Measurements from ENCODE around the gene CHRNA1.

Gene CHRNA1

DNA sequence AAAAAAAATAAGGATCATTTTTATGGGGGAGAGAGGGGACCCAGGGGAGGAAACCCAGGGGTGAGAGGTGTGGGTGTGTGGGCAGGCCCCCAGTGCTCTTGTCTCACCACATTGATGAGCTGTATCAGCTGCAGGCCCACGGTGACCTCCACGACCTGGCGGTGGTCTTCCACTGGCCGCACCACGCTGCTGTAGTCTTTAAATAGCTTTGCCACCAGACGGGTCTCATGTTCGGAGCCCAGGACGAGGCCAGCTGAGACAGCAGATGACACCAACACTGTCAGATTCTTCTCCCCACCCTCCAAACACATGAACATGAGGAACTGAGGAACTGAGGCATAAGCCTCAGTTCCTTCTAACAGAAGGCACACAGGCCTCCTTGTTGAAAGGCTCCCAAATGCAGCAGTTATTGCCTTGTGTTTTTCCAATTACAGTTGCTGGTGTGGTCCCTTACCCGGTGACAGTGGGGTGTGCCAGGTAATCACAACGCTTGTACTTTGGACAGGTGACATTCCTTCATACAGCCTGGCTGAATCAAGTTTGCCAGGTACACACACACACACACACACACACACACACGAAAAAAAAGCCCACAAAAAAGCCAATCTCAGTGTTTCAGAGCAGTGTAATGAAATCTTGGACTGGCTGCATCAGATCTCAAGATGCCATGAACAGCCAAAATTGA lies 4.7 kb downstream of the CHRNA1 start:
- DNase-seq, result no peak

DNA sequence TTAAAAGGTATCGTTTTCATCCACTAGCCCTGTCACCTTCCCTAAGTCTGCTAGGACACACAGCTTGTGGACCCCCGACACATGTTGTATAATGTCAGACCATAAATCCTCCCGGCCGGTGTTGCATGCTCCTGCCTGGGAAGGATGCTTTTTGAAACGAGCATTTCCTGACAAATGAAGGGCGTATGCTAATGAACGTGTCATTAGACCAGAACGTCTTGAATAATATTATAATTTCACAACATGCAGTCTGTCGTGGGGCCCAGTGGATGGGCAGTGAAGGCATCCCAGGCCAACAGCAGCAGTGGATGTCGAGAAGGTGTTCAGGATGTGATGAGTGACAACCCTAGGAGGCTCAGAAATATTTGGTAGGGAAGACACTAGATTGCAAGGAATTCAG lies 7.5 kb downstream of the CHRNA1 start:
- no peak for DNase-seq

DNA sequence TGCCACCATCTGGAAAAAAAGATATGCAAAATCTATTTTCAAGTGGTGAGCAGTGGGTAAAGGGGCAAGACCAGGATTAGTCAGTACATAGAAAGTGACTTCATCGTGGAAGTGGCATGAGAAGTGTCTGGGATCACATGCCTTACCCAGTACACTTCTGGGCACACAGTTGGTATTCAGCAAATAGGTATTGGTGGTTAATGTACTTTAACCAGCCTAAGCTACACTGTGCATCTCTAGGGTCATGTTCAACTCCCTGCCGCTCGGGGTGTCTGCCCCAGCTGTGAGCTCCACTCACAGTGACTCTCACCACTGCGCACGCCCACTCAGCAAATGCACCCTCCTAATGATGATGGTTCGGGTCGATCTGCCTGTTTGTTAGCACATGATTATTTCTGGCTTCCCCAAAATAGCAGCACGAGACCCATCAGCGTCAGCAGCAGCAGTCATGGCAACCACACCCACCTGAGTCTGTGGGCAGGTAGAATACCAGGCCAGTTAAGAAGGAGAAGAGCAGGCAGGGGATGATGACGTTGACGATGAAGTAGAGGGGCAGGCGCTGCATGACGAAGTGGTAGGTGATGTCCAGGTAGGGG lies 11.1 kb downstream of the CHRNA1 start:
- DNase-seq, result peak; percentile 70

DNA sequence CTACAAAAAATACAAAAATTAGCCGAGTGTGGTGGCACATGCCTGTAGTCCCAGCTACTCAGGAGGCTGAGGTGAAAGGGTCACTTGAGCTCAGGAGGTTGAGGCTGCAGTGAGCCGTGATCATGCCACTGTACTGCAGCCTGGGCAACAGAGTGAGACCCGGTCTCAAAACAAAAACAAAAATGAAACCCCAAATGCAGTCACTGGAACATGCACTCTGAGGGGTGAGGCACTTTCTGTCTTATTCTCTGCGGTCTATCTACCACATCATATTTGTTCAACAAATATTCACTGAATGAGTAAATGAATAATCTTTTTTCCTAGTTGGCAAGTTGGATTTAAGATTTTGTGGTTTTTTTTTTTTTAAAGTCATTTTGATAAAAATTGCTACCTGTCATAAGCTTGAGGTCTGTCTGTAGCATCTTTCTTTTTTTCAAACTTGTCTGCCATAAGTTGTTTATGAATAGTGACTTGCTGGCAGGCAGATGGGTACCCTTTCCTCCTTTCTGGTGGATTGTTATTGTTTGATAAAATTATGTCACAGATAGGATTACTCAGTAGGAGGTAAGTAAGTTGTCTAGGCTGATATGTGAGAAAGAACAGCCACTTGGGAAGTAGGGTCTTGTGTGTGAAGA lies 11.8 kb downstream of the CHRNA1 start:
- DNase-seq, result peak; percentile 66

DNA sequence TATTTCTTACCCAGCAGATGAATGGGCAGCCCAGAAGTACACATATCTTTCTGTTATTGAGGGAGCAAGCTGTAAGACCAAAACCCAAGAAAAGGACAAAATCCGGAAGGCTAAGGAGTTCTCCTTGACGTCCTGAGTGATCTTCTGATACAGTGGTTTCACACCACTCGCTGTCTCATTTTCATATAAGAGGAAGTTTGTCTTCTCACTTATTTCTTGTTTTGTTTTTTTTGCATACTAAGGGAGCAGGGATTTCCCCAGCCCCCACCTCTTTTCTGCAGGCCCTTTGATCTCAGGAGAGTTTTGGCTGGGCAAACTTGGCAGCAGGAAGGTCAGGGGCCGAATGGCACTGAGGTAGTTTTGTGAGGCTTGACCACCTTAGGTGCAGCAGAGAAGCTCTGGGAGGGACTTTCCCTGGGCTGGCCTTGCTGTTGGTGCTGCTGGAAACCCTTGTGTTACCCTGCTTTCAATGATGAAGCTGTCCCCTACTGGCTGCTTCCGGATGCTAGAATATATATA lies 13.3 kb downstream of the CHRNA1 start:
- DNase-seq, result peak; percentile 78

DNA sequence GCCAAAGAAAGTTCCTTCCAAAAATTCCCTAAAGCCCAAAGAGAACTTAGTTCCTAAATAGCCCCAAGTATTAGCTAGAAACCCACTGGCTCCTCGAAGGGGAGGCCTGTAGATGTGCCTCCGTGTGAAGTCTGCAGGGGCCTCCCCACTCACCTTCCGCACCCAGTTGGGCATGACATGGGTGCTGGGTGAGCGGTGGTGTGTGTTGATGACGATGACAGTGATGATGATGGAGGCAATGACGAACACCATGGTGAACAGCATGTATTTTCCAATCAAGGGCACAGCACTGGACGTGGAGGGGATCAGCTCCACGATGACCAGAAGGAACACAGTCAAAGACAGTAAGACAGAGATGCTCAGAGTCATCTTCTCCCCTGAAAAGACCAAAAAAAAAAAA lies 14.5 kb downstream of the CHRNA1 start:
- DNase-seq, result no peak

DNA sequence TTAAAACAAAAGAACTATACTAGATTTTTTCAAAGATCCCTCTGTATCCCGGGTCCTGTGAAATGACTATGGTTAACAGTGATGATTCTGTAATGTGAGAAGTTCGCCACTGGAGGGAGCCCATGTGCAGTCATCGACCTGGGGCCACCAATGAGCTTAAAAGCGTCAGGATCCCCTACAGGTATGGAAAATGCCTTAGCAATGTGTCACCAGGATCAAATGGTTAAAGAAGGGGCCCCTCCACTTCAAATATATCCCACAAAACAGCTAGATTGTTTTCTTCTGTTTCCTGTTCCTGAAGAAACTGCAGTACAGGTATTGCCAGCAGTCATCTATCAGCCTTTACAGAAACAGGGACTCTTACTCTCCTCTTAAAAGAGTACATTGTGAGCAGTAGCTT lies 15.3 kb downstream of the CHRNA1 start:
- DNase-seq, result peak; percentile 87

DNA sequence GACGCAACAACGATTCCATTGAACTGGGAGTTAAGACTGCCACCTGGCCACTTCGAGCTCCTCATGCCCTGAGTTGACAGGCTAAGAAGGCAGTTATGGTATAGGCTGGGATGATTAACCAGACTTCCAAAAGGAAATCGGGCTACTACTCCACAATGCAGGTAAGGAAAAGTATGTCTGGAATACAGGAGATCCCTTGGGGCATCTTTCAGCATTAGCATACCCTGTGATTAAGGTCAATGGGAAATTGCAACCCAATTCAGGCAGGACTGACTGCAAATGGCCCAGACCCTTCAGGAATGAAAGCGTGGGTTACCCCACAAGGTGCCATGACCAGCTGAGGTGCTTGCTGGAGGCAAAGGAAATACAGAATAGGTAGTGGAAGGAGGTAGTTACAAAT lies 19.1 kb downstream of the CHRNA1 start:
- no peak for DNase-seq

DNA sequence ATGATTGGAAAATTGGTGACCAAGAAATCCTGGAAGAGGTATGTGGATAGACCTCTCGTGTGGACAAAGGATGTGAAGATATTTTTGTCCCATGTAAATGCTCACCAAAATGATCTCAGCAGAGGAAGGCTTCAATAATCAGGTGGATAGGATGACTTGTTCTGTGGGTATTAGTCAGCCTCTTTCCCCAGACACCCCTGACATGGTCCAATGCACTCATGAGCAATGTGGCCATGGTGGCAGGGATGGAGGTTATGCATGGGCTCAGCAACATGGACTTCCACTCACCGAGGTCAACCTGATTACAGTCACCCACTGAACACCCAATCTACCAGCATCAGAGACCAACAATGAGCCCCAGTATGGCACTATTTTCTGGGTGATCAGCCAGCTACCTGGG lies 20.2 kb downstream of the CHRNA1 start:
- DNase-seq, result no peak

DNA sequence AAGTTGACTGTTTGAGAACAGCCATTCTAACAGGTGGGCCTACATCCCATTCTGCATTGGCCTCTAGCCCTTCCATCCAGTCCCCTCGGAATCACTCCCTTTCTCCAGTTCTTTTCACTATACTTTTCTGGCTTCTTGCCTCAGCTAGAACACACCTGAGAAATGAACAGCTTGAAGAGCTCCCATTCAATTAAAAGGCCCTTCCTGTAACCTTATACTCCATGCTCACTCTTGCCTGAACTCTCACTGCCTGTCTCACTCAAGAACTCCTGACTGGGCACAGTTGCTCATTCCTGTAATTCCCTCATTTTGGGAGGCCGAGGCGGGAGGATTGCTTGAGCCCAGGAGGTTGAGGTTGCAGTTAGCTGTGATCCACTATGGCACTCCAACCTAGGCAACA lies 23.6 kb downstream of the CHRNA1 start:
- no peak for DNase-seq

DNA sequence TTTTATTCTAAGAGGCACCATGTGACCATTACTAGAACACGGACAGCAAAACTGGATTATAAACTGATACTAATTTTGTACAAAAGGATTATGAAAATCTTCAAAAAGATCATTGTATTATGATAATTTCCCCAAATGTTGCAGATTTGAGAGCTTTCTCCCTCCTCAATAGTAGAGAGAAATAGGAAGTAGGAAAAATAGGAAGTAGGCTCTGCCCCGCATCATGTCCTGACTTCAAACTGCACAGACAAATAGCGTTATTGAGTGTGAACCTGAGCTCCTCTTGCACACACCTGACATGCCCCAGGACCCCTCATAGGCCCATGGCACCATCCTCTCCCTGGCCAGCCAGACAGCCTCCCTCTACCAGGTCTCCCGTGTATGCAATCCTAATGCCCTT lies 25.4 kb downstream of the CHRNA1 start:
- DNase-seq, result no peak

DNA sequence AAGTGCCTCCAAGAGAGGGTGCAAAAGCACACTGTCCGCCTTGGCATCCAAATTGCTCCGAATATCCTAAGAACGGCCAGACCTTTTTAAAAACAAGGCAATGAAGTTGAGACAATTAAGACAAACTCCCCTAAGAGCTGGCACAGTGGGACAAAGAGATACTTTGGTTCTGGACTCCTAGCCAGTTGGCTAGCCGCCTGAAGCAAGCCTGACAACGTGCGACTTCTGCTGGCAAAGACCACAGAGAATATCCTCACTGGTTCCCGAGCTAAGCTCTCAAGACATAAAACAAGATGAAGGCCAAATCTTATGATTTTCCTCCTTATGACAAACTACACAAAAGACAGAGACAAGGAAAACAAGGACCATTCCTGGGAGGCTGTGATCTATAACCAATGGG lies 32.7 kb downstream of the CHRNA1 start:
- no peak for DNase-seq

DNA sequence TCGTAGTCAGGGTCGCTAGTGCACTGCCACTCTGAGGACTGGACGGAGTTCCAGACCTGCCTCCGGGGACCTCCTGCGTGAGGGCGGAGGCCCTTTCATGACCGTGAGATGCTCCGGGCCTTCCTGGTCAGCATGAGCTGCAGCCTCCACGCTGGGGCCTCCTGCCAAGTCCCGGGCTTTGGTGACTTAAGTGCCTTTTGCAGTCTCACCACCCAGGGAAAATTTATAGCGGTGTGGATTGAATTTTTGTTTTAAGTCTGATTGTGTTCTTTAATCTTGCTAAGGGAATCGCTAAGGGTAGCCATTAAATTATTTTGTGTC lies 33.6 kb downstream of the CHRNA1 start:
- DNase-seq, result no peak

DNA sequence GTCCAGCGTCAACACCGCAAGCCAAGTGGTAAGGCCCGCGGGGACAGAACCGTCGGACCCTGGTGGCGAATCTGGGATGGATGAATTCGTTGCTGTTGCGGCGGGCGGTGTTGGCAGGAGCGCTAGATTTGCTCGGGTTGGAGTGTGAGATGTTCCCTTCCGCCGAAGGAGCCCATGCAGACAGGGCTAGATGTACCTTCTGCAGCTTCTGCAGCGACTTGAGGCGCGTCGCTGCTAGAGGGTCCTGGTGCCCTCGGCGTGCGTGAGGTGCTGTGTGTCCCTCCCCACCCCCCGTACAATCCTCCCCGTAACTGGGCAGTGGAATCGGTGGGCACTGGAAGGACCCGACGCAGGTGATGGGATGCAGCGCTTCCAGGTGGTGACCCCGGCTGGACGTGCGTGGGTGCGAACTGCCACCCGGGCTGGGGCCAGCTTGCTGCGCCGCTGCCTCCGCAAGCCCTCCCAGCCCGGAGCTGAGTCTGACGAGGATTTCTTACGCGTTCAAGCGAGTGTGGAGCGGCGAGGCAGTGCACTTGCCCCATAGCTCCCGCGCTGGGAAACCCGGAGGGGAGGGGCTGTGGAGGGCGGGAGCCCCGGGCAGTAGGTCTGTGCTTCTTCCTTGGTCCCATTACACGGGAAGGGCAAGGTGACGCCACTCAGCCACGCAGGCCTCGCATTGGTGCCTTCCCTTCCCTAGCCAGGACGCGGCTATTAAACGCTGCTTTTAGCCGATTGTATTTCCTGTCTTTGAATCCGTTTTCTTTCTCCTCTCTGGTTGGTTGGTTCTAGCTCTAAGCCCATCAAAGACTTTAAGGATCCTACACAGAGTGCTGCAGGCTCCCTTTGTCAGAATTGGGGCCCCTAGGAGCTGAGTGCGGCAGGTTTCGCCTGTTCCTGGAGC lies 34.2 kb downstream of the CHRNA1 start:
- peak; percentile 80 for DNase-seq

DNA sequence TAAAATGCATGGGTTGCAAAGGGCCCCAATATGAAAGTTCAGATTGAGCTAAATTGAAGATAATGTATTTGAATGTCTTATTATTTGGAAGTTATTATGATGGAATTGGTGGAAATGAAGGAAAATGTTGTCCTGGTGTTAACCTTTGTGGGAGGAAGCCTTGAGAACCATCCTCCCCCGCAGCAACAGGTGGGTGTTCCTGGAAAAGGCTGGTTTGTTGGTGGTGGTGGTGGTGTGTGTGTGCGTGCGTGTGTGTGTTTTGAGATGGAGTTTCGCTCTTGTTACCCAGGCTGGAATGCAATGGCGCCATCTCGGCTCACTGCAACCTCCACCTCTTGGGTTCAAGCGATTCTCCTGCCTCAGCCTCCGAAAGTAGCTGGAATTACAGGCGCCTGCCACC lies 36.2 kb downstream of the CHRNA1 start:
- no peak for DNase-seq

DNA sequence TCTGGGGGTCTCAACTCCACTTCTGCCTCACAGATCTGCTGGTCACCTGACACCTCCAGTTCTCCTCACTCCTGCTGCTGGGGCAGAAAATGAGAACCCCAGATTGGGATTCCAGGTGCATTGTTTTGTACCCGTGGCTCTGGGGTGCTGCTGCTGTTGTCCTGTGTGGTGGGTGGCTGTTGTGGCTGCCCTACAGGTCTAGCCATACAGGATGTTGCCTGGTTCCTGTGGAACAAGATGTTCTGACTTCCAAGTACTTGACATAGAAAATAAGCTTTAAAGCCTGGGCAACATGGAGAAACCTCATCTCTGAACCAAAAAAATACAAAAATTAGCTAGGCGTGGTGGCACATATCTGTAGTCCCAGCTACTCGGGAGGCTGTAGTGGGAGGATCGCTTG lies 38.1 kb downstream of the CHRNA1 start:
- DNase-seq, result no peak

DNA sequence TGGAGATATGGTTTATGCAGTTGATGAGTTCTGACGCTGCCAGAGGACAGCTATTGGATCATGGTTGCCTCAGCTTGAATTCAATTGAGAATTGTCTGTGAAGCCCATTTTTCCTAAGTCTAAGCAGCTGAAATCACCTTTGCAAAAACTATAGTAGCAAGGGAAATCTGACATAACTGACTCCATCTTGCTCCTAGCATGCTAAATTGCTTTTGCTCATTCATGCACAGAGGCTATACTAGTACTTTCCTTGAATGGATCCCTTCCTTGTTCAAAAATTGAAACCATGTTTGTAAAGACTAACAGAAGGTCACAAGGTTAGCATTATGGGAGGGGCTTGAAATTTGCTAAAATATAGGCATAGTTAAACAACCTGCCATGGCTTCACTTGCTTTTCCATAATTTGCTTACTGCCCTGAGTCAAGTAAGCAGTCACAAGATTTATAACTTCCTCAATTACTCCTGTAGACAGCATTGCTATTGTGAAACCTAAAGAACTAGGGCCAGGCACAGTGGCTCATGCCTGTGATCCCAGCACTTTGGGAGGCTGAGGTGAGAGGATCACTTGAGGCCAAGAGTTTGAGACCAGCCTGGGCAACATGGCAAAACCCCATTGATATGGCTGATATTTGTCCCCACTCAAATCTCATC lies 41.2 kb downstream of the CHRNA1 start:
- no peak for DNase-seq

DNA sequence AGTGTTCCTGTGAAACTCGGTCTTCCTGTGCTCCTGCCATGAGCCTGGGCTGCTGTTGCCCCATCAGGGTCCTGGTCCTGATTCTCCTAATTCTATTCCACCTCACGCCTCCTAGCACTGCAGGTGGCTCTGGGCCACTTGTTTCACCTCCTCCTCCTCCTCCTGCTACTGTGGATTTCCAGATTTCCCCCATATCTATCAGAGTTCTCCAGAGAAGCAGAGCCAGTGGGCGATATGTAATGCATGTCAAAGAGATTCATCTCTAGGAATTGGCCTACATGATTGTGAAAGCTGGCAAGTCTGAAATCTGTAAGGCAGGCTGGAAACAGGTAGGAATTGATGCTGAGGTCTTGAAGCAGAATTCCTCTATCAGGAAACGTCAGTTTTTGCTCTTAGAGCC lies 45.3 kb downstream of the CHRNA1 start:
- DNase-seq, result no peak

DNA sequence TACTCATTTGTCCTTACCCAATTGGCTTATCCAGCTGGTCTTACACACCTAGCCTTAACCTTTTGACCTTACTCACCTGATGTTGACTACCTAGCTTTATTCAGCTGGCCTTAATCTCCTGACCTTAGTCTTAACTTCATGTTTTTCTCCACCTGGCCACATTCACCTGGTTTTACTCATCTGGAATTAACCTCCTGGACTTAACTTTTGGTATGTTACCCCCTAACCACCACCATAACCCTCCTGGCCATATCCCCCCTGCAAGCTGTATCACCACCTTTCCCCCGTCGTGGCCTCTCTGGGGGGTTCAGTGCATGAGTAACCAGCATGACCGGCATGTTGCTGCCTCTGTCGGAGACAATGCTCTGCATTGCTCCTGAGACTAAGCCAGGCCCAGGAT lies 45.7 kb downstream of the CHRNA1 start:
- DNase-seq, result no peak

DNA sequence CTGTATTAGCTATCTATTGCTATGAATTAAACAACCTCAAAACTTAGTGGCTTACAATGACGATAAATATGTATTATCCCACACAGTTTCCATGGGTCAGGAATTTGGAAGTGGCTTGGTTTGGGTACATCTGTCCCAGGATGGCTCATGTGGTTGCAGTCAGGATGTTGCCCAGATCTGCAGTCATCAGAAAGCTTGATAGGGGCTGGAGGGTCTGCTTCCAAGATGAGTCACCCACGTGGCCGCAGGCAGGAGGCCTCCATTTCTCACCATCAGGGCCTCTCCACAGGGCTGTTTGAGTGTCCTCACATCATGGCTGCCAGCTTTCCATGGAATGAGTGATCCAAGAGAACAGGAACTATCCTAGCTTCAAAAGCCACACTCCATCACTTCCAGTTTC lies 46.4 kb downstream of the CHRNA1 start:
- no peak for DNase-seq

DNA sequence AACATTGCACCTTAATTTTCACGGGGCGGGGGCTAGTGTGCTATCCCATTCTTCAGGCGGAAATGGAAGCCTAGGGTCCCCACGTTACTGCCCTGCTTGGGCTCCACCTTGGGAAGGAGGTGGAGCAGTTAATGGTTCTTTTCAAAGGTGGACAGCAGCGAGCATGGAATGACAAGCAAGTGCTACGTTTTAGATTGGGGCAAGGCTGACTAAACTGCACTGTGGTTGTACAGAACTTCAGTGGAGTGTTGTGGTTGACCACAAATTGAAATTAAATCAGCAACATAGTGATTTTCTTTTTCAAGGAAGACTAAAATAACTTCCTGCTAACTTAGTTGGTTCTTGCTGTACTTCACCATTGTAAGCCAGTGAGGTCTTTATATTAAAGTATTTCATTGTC lies 47.0 kb downstream of the CHRNA1 start:
- no peak for DNase-seq

DNA sequence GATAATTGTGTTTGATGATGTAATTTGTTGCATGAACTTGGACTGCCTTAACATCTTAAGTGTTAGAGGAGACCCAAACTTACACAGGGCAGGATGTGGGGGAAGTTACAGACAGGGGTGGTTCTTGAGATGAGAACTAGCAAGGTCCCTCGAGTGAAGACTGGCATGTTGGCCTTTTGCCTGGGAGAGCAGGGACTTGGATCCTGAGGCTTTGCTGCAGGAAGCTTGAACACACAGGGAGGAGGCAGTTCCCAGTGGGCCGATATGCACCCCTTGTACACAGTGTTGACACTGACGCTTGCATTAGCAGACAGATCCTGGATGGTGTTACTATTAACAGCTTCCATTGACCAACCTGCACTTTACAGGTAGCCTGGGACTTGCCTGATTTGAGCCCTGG lies 47.5 kb downstream of the CHRNA1 start:
- DNase-seq, result peak; percentile 53

DNA sequence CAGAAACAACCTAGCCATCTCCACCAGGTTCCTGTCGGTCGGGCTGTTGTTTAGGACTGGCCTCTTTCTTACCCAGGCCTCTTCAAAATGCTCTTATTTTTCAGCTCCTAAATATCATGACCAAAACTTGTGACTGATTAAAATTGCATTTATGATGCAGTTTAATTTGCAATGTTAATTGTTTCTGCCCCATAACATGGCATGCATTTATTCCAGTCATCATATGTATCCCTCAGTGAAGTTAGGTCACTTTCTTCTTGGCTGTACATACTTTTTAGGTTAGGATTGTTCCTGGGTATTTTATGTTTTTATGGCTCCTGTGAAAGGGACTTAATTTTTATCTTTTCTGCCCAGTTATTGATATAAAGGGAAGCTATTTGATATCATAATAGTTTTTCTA lies 50.6 kb downstream of the CHRNA1 start:
- no peak for DNase-seq

Measured in activated effector memory CD4-positive, alpha-beta T cell treated with anti-CD3 and anti-CD28 coated beads, Interleukin-2, amount 50 U/mL, for 16 hours (primary cell).